IPS-18a (cell line): Measurements from ENCODE around the gene LTN1.

Experiments used
- H3K27ac ChIP-seq: one replicate; pipeline ENCODE4 v1.5.1; 2013; ENCODE audit warnings: low read length
- H3K27me3 ChIP-seq: one replicate; pipeline ENCODE4 v1.6.1; 2013; ENCODE audit warnings: mild to moderate bottlenecking, low read length; ENCODE audit not compliant: control insufficient read depth, insufficient read depth
- H3K36me3 ChIP-seq: one replicate; pipeline ENCODE4 v1.6.1; 2013; ENCODE audit warnings: low read depth, low read length; ENCODE audit not compliant: control insufficient read depth
- H3K4me1 ChIP-seq: one replicate; pipeline ENCODE4 v1.6.1; 2013; ENCODE audit warnings: low read depth, low read length; ENCODE audit not compliant: control insufficient read depth
- H3K4me3 ChIP-seq: one replicate; pipeline ENCODE4 v1.5.1; 2013; ENCODE audit warnings: low read length
- H3K9ac ChIP-seq: one replicate; pipeline ENCODE4 v1.6.1; 2013; ENCODE audit warnings: mild to moderate bottlenecking, low read length, moderate library complexity
- H3K9me3 ChIP-seq: one replicate; pipeline ENCODE4 v1.6.1; 2013; ENCODE audit warnings: low read depth, low read length; ENCODE audit not compliant: control insufficient read depth

The LTN1 gene

GRCh38 chr21:28893687-28894086 lies 99.0 kb downstream of the LTN1 start:
- Histone ChIP-seq H3K36me3 (no peaks in the 10 kb centered on the region), H3K9ac (no peak overlapping the region), H3K4me3 (no peak overlapping the region), H3K27ac (no peak overlapping the region), H3K4me1 (no peaks in the 10 kb centered on the region), H3K27me3 (no peaks in the 10 kb centered on the region), H3K9me3 (no peaks in the 10 kb centered on the region)

GRCh38 chr21:28892199-28893111 lies 100.2 kb downstream of the LTN1 start:
- H3K36me3 ChIP-seq, result no peaks in the 10 kb centered on the region
- no peaks in the 10 kb centered on the region for H3K27me3 ChIP-seq
- H3K27ac ChIP-seq, result no peak overlapping the region
- H3K9ac ChIP-seq, result no peak overlapping the region
- no peaks in the 10 kb centered on the region for H3K4me1 ChIP-seq
- H3K4me3 ChIP-seq, result no peak overlapping the region
- no peaks in the 10 kb centered on the region for H3K9me3 ChIP-seq

GRCh38 chr21:28885853-28886177 lies 106.9 kb downstream of the LTN1 start:
- peak overlapping the region; percentile 73 for H3K9ac ChIP-seq
- peaks cover 16% of the 10 kb centered on the region for H3K36me3 ChIP-seq
- no peak overlapping the region for H3K4me3 ChIP-seq
- no peaks in the 10 kb centered on the region for H3K27me3 ChIP-seq
- H3K9me3 ChIP-seq, result no peaks in the 10 kb centered on the region
- no peak overlapping the region for H3K27ac ChIP-seq
- peaks cover 5% of the 10 kb centered on the region for H3K4me1 ChIP-seq

GRCh38 chr21:28884976-28885852 lies 107.5 kb downstream of the LTN1 start:
- Histone ChIP-seq H3K9me3 (no peaks in the 10 kb centered on the region), H3K4me1 (peaks cover 5% of the 10 kb centered on the region), H3K27me3 (no peaks in the 10 kb centered on the region), H3K36me3 (peaks cover 16% of the 10 kb centered on the region), H3K9ac (peak overlapping the region; percentile 73), H3K27ac (peak overlapping the region; percentile 50), H3K4me3 (peak overlapping the region; percentile 75)

GRCh38 chr21:28884481-28884880 lies 108.2 kb downstream of the LTN1 start:
- peak overlapping the region; percentile 75 for H3K4me3 ChIP-seq
- peaks cover 16% of the 10 kb centered on the region for H3K36me3 ChIP-seq
- H3K27ac ChIP-seq, result no peak overlapping the region
- no peaks in the 10 kb centered on the region for H3K27me3 ChIP-seq
- H3K9ac ChIP-seq, result peak overlapping the region; percentile 73
- H3K4me1 ChIP-seq, result peaks cover 5% of the 10 kb centered on the region
- no peaks in the 10 kb centered on the region for H3K9me3 ChIP-seq

GRCh38 chr21:28883931-28884330 lies 108.7 kb downstream of the LTN1 start:
- Histone ChIP-seq H3K4me3 (peak overlapping the region; percentile 75), H3K9me3 (no peaks in the 10 kb centered on the region), H3K4me1 (peaks cover 5% of the 10 kb centered on the region), H3K9ac (peak overlapping the region; percentile 73), H3K27me3 (no peaks in the 10 kb centered on the region), H3K27ac (no peak overlapping the region), H3K36me3 (peaks cover 16% of the 10 kb centered on the region)

- H3K9me3 ChIP-seq, result no peaks in the 10 kb centered on the region
- peaks cover 19% of the 10 kb centered on the region for H3K36me3 ChIP-seq
- H3K4me3 ChIP-seq, result no peak overlapping the region
- peaks cover 5% of the 10 kb centered on the region for H3K4me1 ChIP-seq
- no peaks in the 10 kb centered on the region for H3K27me3 ChIP-seq
- H3K27ac ChIP-seq, result no peak overlapping the region
- no peak overlapping the region for H3K9ac ChIP-seq
Measured at GRCh38 chr21:28882345-28882744, 110.3 kb downstream of the LTN1 start.
